GM12873 (cell line): Measurements from ENCODE around the gene CD302.

ENCODE experiments used
- TF ChIP-seq, protein P1 (sequence below): IDR thresholded peaks from 2 replicates; pipeline ENCODE4 v1.5.1; 2012; ENCODE audit warnings: low read depth, mild to moderate bottlenecking, moderate library complexity, low read length, control low read depth; ENCODE audit not compliant: insufficient read depth; ENCODE audit errors: missing control alignments

The CD302 gene

DNA sequence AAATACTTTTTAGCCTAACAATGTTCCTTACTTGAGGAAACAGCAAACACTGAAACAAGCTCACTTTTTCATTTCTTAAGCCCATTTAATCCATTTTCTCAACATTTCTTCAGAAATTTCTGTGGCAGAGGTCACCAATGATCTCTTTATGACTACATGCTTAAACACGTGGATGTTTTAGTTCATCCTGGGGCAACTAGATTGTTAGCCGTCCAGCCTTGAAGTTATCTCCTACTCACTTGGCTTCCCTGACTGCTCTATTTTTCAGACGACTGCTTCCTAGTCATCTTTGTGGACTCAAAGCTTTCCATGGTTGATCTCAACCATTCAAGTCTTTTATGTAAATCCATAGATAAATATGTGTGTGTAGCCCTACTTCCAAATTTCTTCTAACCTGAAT is 24.1 kb downstream of the CD302 start:
- TF ChIP-seq, protein P1, sequence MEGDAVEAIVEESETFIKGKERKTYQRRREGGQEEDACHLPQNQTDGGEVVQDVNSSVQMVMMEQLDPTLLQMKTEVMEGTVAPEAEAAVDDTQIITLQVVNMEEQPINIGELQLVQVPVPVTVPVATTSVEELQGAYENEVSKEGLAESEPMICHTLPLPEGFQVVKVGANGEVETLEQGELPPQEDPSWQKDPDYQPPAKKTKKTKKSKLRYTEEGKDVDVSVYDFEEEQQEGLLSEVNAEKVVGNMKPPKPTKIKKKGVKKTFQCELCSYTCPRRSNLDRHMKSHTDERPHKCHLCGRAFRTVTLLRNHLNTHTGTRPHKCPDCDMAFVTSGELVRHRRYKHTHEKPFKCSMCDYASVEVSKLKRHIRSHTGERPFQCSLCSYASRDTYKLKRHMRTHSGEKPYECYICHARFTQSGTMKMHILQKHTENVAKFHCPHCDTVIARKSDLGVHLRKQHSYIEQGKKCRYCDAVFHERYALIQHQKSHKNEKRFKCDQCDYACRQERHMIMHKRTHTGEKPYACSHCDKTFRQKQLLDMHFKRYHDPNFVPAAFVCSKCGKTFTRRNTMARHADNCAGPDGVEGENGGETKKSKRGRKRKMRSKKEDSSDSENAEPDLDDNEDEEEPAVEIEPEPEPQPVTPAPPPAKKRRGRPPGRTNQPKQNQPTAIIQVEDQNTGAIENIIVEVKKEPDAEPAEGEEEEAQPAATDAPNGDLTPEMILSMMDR, result no peak

DNA sequence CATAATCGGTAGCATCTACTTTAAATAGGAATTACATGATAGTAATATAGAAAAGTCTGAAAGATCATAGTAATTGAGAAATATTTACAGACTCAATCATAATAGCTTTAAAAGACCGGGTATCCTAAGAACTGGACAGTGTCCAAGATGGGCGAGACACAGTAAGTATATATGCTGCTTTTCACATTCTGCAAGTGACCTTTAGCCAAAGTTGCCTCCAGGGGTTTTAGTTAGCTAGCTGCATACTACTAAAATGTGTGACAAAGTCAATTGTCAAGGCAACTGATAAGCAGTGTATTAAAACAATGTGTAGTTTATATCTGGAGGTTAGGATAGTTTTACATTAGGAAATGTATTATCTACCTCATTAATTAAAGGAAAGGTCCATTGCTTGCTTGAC is 24.6 kb downstream of the CD302 start:
- TF ChIP-seq, protein P1, result no peak

DNA sequence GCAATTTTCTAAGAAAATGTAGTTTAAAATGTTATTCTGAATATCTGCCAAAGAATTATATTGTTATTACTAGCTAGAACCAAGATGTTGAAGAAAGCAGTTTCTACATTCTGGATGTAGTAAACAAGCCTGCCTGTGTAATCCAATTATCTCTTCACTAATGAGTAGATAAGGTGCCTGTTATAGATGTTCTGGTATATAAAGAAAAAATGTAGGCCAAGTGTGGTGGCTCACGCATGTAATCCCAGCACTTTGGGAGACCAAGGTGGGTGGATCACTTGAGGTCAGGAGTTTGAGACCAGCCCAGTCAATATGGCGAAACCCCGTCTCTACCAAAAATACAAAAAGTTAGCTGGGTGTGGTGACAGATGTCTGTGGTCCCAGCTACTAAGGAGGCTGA is 28.9 kb downstream of the CD302 start:
- TF ChIP-seq, protein P1, result no peak

DNA sequence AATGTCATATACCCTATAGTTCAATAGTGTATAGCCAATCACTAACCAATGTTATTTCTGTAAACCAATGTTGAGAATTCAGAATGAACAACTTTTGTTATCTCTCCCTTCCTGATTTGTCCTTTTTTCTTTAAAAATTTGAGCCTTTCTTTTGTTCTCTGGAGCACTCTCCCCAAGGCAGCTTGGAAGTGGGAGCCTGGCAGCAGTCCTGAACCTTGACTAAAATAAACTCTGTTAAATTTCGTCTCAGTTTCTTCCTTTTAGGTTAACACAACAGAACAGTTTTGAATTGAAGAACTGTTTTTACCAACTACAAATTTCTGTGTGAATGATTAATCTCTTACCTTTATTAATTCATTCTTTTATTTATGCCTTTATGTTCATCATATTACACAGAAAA is 35.9 kb downstream of the CD302 start:
- TF ChIP-seq, protein P1, result no peak

DNA sequence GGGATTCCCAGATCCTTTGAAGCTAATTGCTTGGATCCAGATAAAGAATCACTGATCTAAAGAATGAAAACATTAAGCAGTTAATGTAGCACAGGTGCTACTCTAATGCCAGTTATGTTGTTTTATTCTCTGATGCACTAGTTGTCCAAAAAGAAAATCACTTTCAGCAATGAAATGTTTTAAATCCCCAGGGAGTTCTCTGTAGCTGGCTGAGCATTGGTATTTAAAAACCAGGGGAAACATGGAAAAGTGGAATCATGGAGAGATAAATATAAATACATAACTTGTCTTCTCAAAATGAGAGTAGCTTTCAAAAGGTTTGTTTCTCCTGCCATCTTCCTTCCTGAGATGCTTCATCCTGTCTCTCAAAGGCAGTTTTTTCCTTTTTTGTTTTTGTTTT is 37.7 kb downstream of the CD302 start:
- TF ChIP-seq, protein P1, result no peak

DNA sequence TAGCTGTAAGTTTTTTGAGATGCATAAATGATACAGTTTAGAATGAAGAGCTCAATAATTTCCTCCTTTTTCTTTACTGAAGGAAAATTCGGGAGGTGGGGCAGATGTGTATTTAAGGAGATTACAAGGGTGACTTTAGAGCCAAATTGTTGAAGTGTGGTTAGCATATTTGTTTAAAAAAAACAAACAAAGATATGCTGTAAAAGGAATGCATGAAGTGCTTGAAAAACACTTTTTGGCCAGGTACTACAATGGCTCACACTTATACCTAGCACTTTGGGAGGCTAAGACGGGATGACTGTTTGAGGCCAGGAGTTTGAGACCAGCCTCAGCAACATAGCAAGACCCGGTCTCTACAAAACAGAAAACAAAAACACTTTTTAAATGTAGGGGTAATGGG is 38.4 kb downstream of the CD302 start:
- TF ChIP-seq, protein P1, result no peak

DNA sequence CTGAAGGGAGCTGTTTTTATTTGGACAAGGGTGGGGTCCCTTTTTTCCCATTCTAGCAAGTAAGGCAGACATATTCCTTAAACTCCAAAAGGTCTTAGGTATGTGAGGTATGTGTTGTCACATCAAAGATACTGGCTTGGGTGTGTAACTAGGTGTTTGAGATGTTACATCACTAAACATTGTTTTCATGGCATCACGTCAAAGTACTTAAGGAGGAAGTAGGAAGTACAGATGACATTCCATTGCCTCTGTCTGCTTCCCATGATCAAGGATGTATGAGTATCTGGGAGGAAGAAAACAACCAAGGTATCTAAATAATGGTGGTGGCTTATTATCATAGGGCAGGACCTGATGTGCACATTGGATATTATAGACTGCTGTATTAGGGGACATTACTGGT is 39.3 kb downstream of the CD302 start:
- TF ChIP-seq, protein P1, result no peak
